Embryonic facial prominence (tissue), 1 donor: ENCODE data around the gene MC5R.
"Not testable (repeated sequence)": the region's sequence is repeated elsewhere in the genome, so short reads cannot be mapped to it uniquely, and the experiment has no call there.

ENCODE experiments used
- DNase-seq: peaks from one replicate; pipeline ENCODE4 v3.0.0-alpha.2; 2016; ENCODE audit errors: extremely low spot score

Gene MC5R

DNA sequence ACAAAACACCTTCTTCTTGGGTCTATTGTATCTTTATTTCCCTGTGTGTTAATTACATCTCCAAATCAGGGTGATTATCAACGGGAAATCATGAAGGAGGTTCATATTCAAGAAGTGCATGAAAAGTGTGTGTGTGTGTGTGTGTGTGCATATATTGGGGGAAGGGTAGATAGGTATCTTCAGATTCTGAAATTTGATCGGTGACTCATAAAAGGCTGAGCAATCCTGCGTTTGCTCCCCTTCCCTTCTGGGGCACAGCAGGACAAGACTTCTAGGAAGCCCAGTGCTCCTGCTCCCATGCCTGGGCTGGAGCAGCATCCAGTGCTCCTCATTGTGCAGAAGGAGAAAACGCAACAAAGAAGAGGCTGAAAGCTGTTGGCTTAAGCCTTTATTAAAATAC is 25.8 kb downstream of the MC5R start:
- no peak for DNase-seq

DNA sequence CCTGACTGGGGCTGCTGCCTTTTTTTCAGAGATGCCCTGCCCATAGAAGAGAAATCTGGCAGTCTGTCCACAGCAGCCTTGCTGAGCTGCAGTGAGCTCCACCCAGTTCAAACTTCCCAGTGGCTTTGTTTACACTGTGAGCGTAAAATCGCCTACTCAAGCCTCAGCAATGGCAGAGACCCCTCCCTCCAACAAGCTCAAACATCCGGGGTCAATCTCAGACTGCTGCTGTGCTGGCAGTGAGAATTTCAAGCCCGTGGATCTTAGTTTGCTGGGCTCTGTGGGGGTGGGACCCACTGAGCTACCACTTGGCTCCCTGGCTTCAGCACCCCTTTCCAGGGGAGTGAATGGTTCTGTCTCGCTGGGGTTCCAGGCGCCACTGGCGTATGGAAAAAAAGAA is 38.9 kb downstream of the MC5R start:
- DNase-seq = not testable (repeated sequence)

DNA sequence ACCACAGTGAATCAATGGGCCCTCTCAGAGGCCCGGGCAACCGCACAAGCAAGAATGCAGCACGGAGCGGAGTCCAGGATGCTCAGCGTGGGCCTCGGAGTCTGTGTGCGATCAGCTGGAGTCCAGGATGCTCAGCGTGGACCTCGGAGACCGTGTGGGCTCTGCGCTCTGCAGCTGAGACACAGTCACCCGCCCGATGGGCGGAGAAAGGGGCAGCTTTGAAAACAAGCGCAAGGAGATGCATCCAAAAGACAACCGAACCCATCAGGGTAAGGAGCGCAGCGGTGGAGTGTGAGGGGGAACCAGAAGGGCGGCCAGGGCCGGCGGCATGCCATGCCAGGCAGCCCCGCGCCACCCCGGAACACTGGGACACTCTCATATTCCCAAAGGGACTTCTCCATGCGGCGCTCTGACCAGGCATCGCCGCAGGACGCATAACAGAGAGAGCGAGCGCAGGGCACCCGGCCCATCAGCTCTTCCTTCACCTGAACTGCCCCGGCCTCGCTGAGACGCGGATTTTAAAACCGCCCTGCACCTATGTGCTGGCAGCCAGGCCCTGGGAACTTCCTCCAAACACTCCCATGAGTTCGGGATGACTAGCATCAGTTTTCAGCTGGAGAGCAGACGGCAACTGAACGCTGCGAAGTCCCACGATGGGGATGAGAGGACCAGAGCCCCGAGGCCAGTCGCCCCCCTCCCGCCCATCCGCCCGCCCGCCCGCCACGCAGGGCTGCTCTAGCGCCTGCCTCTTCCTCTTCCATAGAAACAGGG is 44.7 kb downstream of the MC5R start:
- no peak for DNase-seq

- DNase-seq = no peak
Measured at GRCh38 chr18:13871701-13872100, 47.8 kb downstream of the MC5R start.

DNA sequence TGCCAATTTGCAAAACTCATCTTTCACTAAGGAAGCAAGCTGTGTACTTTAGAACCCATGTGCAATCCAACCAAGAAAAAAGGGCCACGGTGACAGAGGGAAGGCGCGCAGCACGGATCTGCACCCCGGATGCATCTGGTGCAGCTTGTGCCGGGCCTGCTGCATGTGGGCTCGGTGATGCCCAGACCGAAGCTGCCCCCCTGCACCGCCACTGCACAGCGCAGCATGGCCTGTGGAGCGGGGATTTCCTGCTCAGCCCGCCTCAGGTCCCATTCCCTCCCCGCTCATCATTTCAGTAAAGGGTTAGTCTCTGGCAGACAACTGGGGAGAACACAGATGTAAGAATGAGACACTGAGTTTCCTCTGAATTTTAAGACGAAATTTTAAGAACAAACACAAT is 48.4 kb downstream of the MC5R start:
- no peak for DNase-seq

DNA sequence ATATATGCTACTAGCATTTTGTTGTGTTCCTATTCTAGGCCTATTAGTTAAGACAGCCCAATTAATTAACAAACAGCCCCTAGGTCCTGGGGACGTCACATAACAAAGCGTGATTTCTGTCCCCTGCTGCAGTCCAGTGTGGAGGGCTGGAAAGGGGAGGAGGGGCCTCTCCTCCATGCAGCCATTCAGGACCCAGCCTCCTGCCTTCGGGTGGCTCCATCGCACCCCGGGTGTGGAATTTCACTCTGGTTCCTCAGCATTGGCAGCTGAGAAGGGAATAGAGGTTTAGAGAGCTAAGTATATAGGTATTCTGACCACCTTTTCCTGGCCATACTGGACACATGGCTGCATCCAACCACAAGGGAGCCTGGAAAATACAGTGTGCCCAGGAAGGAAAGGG is 49.0 kb downstream of the MC5R start:
- no peak for DNase-seq

GRCh38 chr18:13874558-13874957 is 50.6 kb downstream of the MC5R start:
- no peak for DNase-seq
